Hepatocyte (in vitro differentiated cells): ENCODE results near the gene PXDN. TPM values are rescaled to one million over a fixed set of nuclear protein-coding genes. Genes with fewer than 3 reads are reported as not detected.

Experiments
- DNase-seq: peaks from one replicate; pipeline ENCODE4 v3.0.0-alpha.2; 2016; ENCODE audit warnings: low spot score
- H2AFZ ChIP-seq: fragments of 200-600 bp; sonication (generic); 2 replicates; pipeline ENCODE4 v1.6.0; 2016; ENCODE audit warnings: antibody characterized with exemption, mild to moderate bottlenecking
- H3K27ac ChIP-seq: fragments of 200-600 bp; sonication (generic); 2 replicates; pipeline ENCODE4 v1.5.1; 2016; ENCODE audit warnings: mild to moderate bottlenecking
- H3K27me3 ChIP-seq: fragments of 200-600 bp; sonication (generic); 2 replicates; pipeline ENCODE4 v1.6.1; 2016
- H3K36me3 ChIP-seq: fragments of 200-600 bp; sonication (generic); replicated peaks from 2 replicates; pipeline ENCODE4 v1.5.1; 2016; ENCODE audit warnings: low read depth; ENCODE audit not compliant: insufficient read depth
- H3K4me1 ChIP-seq: fragments of 200-600 bp; sonication (generic); 2 replicates; pipeline ENCODE4 v1.5.1; 2016; ENCODE audit warnings: mild to moderate bottlenecking, moderate library complexity; ENCODE audit not compliant: insufficient read depth
- H3K4me2 ChIP-seq: fragments of 200-600 bp; sonication (generic); 2 replicates; pipeline ENCODE4 v1.6.0; 2016
- H3K4me3 ChIP-seq: fragments of 200-600 bp; sonication (generic); 2 replicates; pipeline ENCODE4 v1.5.1; 2016; ENCODE audit warnings: mild to moderate bottlenecking
- H3K79me2 ChIP-seq: fragments of 200-600 bp; sonication (generic); 2 replicates; pipeline ENCODE4 v1.6.0; 2017; ENCODE audit warnings: mild to moderate bottlenecking
- H3K9me2 ChIP-seq: fragments of 200-600 bp; sonication (generic); replicated peaks from 2 replicates; pipeline ENCODE4 v1.6.0; 2017; ENCODE audit warnings: mild to moderate bottlenecking; ENCODE audit not compliant: insufficient read depth
- H3K9me3 ChIP-seq: fragments of 200-600 bp; sonication (generic); 2 replicates; pipeline ENCODE4 v1.5.1; 2016; ENCODE audit warnings: low read depth, mild to moderate bottlenecking
- H4K20me1 ChIP-seq: fragments of 200-600 bp; sonication (generic); 2 replicates; pipeline ENCODE4 v1.6.0; 2016; ENCODE audit warnings: mild to moderate bottlenecking; ENCODE audit not compliant: insufficient read depth, poor library complexity, severe bottlenecking
- CTCF ChIP-seq: fragments of 200-600 bp; sonication (generic); IDR thresholded peaks from 2 replicates; pipeline ENCODE4 v1.5.1; 2016; ENCODE audit warnings: antibody characterized with exemption, mild to moderate bottlenecking; ENCODE audit not compliant: poor library complexity
- EZH2 ChIP-seq: fragments of 200-600 bp; sonication (generic); IDR thresholded peaks from 2 replicates; pipeline ENCODE4 v1.6.1; 2016; ENCODE audit warnings: antibody characterized with exemption, mild to moderate bottlenecking, borderline replicate concordance
- EZH2phosphoT487 ChIP-seq: fragments of 200-600 bp; sonication (generic); IDR thresholded peaks from one replicate; pipeline ENCODE4 v1.6.1; 2018; ENCODE audit warnings: antibody characterized with exemption, mild to moderate bottlenecking, low read depth, moderate library complexity; ENCODE audit not compliant: unreplicated experiment, severe bottlenecking
- WGBS: methylation state at CpG from one replicate; pipeline ENCODE4 v1.1.6; 2016; ENCODE audit warnings: low lambda C conversion rate; ENCODE audit errors: missing lambda C conversion rate; 5-methylcytosine and 5-hydroxymethylcytosine counted together
- polyA plus RNA-seq: library from polyadenylated mRNA; unstranded; fragments of >200 nt; fragmentation: Nextera tagmentation; extraction: Ambion mirVana; gene quantifications from 2 replicates; pipeline ENCODE4 v1.2.1, GENCODE V29; 2016
- total RNA-seq: library from RNA; depleted of rRNA; stranded (reverse); fragments of >200 nt; gene quantifications from 2 replicates; pipeline ENCODE4 v1.2.3, GENCODE V29; 2014

The PXDN gene
- total and polyA plus RNA-seq, 2 experiments from 2014 or later: 107 to 118 TPM

- Histone ChIP-seq H3K9me3 (no peaks in the 10 kb centered on the region), H3K36me3 (no peaks in the 10 kb centered on the region), H2AFZ (no peak overlapping the region), H3K79me2 (no peaks in the 10 kb centered on the region), H3K9me2 (no peaks in the 10 kb centered on the region), H4K20me1 (no peaks in the 10 kb centered on the region), H3K27me3 (no peaks in the 10 kb centered on the region), H3K27ac (no peak overlapping the region), H3K4me2 (no peak overlapping the region), H3K4me1 (no peaks in the 10 kb centered on the region), H3K4me3 (no peak overlapping the region)
- DNase-seq: no peak
- TF ChIP-seq EZH2 (no peak), CTCF (no peak)
- 77% methylated on average over 9 of the region's 9 CpGs for WGBS
These were observed 92.1 kb downstream of the PXDN start for GRCh38 chr2:1652034-1652790.

- Histone ChIP-seq H3K27me3 (no peaks in the 10 kb centered on the region), H3K4me3 (no peak overlapping the region), H3K4me1 (no peaks in the 10 kb centered on the region), H3K79me2 (no peaks in the 10 kb centered on the region), H3K4me2 (no peak overlapping the region), H2AFZ (no peak overlapping the region), H3K9me2 (no peaks in the 10 kb centered on the region), H3K36me3 (no peaks in the 10 kb centered on the region), H3K9me3 (no peaks in the 10 kb centered on the region), H3K27ac (no peak overlapping the region), H4K20me1 (no peaks in the 10 kb centered on the region)
- WGBS: 92% methylated on average over 16 of the region's 16 CpGs
- no peak for TF ChIP-seq EZH2
- no peak for TF ChIP-seq EZH2phosphoT487
- TF ChIP-seq CTCF: no peak
- DNase-seq: no peak
These were observed 92.9 kb downstream of the PXDN start for GRCh38 chr2:1651121-1652033.

- no peaks in the 10 kb centered on the region for H3K9me3 ChIP-seq
- no peaks in the 10 kb centered on the region for H3K9me2 ChIP-seq
- DNase-seq: no peak
- H3K4me1 ChIP-seq: no peaks in the 10 kb centered on the region
- no peaks in the 10 kb centered on the region for H3K36me3 ChIP-seq
- H3K4me3 ChIP-seq: no peak overlapping the region
- TF ChIP-seq EZH2phosphoT487 (no peak), EZH2 (no peak)
- no peaks in the 10 kb centered on the region for H3K27me3 ChIP-seq
- WGBS: 92% methylated on average over 19 of the region's 19 CpGs
- H4K20me1 ChIP-seq: no peaks in the 10 kb centered on the region
- no peak overlapping the region for H3K4me2 ChIP-seq
- no peak overlapping the region for H2AFZ ChIP-seq
- no peaks in the 10 kb centered on the region for H3K79me2 ChIP-seq
- H3K27ac ChIP-seq: no peak overlapping the region
These were observed 94.0 kb downstream of the PXDN start for GRCh38 chr2:1650085-1650872.
